KOPT-K1 (cell line): ENCODE data around the gene ZNF76.

Experiments
- H3K27ac ChIP-seq: fragments of 200-600 bp; sonication (generic); 2 replicates; pipeline ENCODE4 v1.5.1; 2016; ENCODE audit warnings: antibody characterized with exemption, mild to moderate bottlenecking, low read depth, low read length; ENCODE audit not compliant: poor library complexity, severe bottlenecking
- H3K36me3 ChIP-seq: fragments of 200-600 bp; sonication (generic); 2 replicates; pipeline ENCODE4 v1.5.1; 2017; ENCODE audit warnings: antibody characterized with exemption, mild to moderate bottlenecking, low read length, moderate library complexity; ENCODE audit not compliant: insufficient read depth
- H3K9me3 ChIP-seq: fragments of 200-600 bp; sonication (generic); 2 replicates; pipeline ENCODE4 v1.5.1; 2017; ENCODE audit warnings: antibody characterized with exemption, low read length, mild to moderate bottlenecking; ENCODE audit not compliant: insufficient read depth, poor library complexity, severe bottlenecking

Gene ZNF76

DNA sequence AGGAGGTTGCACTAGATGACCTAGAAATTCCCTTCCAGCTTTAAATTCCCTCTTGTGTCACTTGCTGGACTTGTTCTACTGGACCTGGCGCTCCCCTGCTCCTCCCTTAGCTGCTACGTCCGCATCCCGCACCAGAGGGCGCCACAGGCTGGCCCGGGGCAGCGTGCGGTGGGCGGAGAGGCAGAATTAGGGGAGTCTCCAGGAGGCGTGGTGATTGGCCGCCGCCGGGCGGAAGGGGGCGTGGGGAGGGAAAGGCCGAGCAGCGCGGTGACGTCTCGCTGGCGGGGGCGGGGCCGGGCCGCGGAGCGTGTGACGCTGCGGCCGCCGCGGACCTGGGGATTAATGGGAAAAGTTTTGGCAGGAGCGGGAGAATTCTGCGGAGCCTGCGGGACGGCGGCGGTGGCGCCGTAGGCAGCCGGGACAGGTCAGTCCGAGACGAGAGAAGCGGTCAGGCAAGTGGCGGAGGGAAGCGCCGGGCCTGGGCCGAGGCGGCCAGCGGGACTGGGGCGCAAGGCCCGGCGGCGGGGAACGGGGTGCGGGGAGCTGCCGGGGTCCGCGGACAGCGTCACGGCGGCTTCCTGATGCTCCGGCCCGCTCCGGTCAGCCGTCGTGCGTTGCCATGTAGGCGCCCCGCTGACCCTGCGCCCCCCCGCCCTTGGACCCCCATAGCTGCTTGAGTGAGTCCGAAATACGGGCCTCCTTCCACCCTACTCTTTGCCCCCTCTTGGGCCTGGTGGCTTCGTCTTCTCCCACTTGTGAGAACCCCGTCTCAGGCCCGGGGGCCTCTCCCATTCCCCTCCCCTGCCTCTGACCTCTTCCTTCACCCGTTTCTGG is 82.9 kb downstream of the ZNF76 start, which contains the start of gene PPARD:
TSS of gene PPARD (plus strand) at position 301 of the 834 bp plus-strand sequence. CDS start 68,530 bp downstream, outside the sequence.
- Histone ChIP-seq H3K27ac (peak within 1 kb of the TSS; percentile 42), H3K36me3 (no peaks in the 10 kb centered on the region), H3K9me3 (no peaks in the 10 kb centered on the region)

- H3K9me3 ChIP-seq = no peaks in the 10 kb centered on the region
- peak overlapping the region; percentile 42 for H3K27ac ChIP-seq
- H3K36me3 ChIP-seq = no peaks in the 10 kb centered on the region
Measured at GRCh38 chr6:35343092-35343834, 83.7 kb downstream of the ZNF76 start.

DNA sequence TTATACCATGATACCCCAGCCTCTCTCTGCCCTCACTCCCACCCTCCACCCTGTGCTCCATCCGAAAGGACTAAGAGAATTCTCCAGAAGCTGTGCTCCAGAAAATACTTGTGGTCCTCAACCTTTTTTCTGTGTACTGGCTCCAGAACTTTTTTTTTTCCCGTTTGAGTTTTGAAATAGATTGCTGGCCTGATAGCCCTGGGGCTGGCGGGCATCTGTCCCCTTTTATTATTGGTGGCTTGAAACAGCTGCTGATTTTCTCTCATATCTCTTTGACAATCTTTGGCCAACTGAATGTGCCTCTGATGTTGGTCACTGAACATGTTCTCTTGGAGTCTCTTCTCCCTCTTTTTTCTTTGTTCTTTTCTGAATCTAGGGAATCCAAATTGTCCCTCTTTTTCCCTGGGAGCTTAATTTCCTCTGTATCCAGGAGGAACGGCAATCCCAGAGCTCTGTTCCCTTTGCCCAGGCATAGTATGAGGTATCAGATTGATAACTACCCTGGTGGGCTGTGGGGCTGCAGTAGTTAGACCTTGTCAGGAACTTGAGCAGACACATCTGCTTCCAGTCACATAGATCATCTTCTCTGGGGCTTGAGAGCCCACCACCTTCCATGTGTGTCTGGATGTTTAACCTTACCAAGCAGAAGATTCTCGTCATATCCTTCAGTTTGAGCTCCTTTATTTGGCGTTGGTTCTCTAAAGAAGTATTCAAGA is 84.5 kb downstream of the ZNF76 start:
- Histone ChIP-seq H3K27ac (no peak overlapping the region), H3K36me3 (0 out of 2 replicates have a peak, but pooled peaks cover under 1% of the 10 kb centered on the region), H3K9me3 (no peaks in the 10 kb centered on the region)
